Stimulated activated CD4-positive, alpha-beta T cell treated with anti-CD3 and anti-CD28 coated beads, TNF-alpha, amount 100 ng/mL, for 1 hour (primary cell): Measurements from ENCODE around the gene FKBP5.
A peak's percentile ranks its signal among the peaks of the same experiment; 100 is the strongest.
"Not testable (repeated sequence)": the region's sequence is repeated elsewhere in the genome, so short reads cannot be mapped to it uniquely, and the experiment has no call there.

ENCODE experiments used
- DNase-seq, 3 donors: peaks; one replicate each; pipeline ENCODE4 v3.0.0-alpha.2; 2020; ENCODE audit warnings: low read depth in 3 of 3, low spot score in 1 of 3

Gene FKBP5

DNA sequence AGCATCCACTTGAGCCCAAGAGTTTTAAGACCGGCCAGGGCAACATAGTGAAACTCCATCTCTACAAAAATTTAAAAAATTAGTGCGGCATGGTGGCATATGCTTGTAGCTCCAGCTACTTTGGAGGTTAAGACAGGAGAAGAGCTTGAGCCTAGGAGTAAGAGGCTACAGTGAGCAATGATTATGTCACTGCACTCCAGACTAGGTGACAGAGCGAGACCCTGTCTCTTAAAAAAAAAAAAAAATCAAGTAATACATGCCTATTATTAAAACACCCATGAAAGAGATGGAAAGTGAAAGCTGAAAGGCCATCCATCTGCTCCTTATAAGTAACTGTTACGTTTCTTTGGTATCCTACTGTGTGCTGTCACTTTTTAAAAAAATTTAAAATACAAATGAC is 66.4 kb downstream of the FKBP5 start:
- DNase-seq = no peak

GRCh38 chr6:35620706-35621105 is 68.0 kb downstream of the FKBP5 start:
- no peak for DNase-seq

DNA sequence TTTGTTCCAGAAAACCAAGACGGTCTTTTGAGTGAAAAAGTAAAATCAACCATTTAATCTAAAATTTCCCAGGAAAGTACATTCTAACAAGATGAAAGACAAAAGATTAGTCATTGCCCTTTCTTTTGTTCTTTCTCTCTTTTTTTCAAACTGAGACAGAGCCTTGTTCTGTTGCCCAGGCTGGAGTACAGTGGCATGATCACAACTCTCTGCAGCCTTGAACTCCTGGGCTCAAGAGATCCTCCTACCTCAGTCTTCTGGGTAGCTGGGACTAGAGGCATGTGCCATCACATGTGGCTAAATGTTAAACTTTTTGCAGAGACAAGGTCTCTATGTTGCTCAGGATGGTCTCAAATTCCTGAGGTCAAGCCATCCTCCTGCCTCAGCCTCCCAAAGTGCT is 75.0 kb downstream of the FKBP5 start:
- DNase-seq = no peak

GRCh38 chr6:35611240-35611639 is 77.5 kb downstream of the FKBP5 start:
- no peak for DNase-seq

- DNase-seq = no peak
Measured at GRCh38 chr6:35610830-35611229, 77.9 kb downstream of the FKBP5 start.

DNA sequence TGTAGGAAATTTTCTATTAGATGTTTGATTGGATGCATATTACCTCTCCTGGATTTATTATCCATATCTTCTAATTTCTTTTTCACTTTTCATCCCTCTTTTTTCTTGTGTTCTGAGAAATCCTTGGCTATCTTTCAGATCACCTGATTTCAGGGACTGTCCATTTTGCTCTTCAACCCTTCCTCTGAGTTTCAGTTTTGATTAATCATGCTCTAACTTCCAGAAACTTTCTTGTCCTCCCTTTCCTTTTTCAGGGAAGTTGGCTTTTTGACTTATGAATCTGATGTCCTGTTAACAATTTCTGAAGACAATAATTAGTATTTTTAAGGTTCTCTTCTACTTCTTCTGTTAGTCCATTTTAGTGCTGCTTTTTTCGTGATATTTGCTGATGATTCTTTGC is 79.1 kb downstream of the FKBP5 start:
- DNase-seq = no peak

GRCh38 chr6:35607517-35608233 is 81.0 kb downstream of the FKBP5 start:
- no peak for DNase-seq

- no peak for DNase-seq
Measured at GRCh38 chr6:35605600-35605999, 83.1 kb downstream of the FKBP5 start.

DNA sequence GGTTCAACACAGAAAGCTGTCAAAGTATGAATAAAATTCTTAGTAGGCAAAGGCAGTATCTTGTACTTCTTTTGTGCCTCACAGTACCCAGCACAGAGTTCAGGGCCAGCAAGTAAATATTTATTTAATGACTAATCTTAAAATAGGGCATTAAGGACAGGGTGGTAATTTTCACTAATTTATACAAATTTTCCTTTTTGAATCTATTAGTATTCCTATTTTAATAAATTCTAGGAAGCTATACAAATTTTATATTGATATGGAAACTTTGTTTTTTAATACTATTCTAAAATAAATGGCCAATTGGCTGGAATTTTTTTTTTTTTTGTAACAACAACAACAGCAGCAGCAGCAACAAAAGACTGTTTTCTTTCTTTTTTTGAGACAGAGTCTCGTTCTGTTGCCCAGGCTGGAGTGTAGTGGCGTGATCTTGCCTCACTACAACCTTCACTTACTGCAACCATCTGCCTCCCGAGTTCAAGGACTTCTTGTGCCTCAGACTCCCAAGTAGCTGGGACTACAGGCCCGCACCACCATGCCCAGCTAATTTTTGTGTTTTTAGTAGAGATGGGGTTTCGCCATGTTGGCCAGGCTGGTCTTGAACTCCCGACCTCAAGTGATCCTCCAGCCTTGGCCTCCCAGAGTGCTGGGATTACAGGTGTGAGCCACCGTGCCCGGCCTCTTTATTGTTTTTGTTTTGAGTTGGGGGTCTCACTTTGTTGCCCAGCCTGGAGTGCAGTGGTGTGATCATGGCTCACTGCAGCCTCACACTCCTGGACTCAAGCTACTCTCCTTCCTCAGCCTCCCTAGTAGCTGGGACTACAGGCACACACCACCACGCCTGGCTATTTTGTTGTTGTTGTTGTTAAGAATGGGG is 85.2 kb downstream of the FKBP5 start:
- DNase-seq = no peak

DNA sequence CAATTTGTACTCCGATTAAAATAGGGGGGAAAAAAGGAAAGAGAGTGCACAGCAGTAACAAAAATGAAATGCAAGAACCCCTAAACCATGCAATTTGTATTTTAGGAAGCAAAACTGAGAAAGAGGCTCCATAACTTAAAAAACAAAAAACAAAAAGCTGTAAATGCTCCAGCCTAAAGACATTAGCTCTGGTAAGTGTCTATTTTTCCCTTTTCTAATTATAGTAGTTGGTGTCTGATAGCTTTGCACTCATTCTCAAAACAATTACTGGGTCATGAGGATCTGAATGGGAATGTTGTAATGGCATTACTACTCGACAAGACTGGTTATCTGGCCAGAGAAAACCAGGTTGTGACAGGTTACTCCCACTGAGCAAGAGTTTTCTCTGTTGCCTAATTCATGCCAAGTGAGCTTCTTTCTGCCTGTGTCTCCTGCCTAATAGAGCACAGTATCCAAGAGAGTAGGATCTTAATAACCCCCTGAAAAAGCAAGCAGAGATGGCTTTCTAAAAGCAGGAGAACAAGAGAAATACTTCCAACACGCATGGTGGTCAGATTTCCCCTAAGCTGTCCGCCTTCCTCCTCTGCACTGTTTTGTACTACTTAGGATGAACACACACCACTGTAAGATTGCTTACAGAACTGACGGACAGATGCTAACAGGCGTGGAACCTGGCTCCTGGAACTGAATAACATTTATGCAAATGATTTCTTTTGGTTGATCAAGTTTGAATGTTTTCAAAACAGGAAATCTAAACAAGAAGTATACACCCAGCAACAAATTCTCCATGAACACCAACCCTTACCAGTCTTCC is 86.4 kb downstream of the FKBP5 start:
- no peak for DNase-seq

DNA sequence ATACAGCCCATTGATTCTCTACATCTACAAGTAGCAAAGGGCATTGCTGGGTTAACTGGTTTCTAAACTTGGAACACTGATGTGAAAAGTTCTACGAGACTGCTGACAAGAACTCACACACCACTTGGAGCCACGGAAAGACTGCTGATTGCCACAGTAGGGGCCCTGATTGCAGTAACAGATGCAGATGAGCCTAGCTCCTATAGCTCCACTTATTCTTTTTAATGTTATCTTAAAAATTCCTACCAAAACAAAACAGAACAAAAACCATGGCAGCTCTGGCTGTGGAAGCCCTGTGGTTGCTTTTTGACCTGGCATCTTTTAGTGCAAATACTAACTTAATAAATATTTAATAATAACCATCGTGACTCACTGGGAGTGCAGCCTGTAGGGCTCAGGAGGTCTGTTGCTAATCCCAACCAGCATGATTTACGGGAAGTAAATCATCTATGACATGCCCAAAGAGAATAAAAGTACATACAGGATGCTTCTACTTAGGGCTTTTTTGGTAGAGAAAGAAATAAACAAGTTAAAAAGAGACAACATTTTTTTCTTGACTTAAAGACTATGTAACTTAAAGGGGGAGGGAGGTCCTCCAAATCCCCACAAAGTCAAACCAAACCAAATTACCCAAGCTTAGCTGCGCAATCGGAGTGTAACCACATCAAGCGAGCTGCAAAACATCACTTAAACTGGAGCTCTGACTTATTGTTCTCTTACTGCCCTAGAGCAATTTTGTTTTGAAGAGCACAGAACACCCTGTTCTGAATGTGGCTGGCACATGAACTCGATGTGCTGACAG is 87.2 kb downstream of the FKBP5 start:
- peak in 2 of 3 donors; percentile 37 to 44 for DNase-seq

DNA sequence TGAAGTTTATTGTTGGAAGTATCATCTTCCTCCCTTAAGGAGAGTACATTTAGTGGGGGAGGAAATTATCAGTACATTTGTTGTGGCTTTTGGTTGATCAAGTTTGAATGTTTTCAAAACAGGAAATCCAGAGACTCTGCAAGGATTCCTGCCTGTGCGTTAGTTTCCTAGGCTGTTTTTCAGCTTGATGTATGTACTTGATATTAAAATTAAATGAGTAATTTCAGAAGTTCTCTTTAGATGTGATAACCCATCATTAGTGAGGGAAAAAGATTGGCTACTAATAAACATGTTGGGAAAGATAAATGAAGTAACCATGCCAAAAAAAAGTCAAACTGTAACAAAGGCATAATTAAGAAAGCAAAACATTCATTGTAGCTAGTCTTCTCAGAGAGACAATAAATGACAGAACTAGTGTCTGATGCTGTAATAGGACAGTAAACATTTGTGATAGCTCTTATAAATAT is 88.0 kb downstream of the FKBP5 start:
- no peak for DNase-seq

GRCh38 chr6:35599761-35600658 is 88.7 kb downstream of the FKBP5 start:
- no peak for DNase-seq

GRCh38 chr6:35598621-35599020 is 90.1 kb downstream of the FKBP5 start:
- DNase-seq = not testable (repeated sequence)

GRCh38 chr6:35596448-35597442 is 92.0 kb downstream of the FKBP5 start:
- no peak for DNase-seq

- no peak for DNase-seq
Measured at GRCh38 chr6:35594503-35595186, 94.1 kb downstream of the FKBP5 start.

DNA sequence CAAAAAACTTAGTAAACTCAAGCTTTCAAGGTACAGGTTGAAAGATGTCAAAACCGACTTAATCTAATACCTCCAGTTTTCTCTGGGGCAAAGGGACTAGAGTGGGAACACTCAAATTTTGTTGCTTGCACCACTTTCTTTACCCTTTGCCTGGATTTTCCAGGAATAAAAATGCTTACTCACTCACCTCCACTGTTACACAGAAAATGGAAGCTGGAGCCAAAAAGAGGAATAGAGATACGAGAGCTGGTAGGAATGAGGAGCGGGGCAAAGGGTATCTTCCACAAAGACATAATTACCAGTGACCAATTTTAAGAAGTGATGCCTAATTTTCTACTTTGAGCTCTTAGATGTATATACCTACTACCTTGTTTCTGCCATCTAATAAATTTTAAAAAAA is 96.5 kb downstream of the FKBP5 start:
- no peak for DNase-seq

DNA sequence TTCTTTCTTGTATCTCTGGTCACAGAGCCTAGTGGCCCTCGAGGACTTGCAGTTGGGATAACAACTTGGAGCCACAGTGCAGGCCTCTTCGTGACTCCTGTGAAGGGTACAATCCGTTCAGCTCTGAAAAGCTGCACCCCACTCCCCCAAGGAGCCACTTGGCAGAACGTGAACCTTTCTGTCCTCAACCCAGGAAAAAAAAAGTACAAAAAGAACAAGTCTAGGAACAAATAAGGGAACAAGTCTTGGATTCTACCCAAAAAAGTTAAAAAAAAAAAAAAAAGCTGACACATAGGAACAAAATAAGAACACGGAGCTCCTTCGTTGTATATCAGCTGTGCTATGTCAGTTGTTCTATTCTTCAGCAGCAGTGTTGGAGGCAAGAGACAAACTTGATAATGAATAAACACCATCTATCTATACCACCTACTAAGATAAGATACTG is 98.1 kb downstream of the FKBP5 start:
- no peak for DNase-seq
